ENCODE measurements around the gene PSAPL1. TPM values are rescaled to one million over a fixed set of nuclear protein-coding genes. Genes with fewer than 3 reads are reported as not detected.

Gene PSAPL1
- total RNA-seq, 4 donors from 2014 or later: not detected

DNA sequence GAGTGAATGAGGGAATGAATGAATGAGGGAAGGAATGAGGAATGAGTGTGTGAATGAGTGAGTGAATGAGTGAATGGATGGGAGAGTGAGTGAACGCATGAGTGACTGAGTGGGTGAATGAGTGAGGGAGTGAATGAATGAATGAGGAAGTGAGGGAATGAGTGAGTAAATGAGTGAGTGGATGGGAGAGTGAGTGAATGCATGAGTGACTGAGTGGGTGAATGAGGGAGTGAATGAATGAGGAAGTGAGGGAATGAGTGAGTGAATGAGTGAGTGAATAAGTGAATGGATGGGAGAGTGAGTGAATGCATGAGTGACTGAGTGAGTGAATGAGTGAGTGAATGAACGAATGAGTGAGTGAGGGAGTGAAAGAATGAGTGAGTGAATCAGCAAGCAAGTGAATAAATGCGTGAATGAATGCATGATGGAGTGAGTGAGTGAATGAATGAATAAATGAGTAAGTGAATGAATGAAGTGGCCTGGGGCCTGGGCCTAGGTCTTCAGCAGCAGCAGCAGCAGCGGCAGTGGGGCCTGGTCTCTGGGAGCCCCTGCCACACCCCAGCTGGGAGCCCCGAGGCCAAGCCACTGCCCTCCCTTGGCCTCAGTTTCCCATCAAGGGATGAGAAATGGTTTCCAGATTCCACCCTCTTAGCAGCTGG lies 16.2 kb upstream of the PSAPL1 start:
- 52 to 79% methylated on average over 4 to 5 of the region's 5 CpGs for WGBS, 2 donors (ENCODE audit: low coverage in 1 of 2)
- Histone ChIP-seq H3K4me1 (no peaks in the 10 kb centered on the region), H3K4me3 (no peak overlapping the region), H3K9me3 (no peaks in the 10 kb centered on the region), H3K27me3 (no peaks in the 10 kb centered on the region), H3K36me3 (no peaks in the 10 kb centered on the region), H3K27ac (no peak overlapping the region)
- TF ChIP-seq, protein P1, sequence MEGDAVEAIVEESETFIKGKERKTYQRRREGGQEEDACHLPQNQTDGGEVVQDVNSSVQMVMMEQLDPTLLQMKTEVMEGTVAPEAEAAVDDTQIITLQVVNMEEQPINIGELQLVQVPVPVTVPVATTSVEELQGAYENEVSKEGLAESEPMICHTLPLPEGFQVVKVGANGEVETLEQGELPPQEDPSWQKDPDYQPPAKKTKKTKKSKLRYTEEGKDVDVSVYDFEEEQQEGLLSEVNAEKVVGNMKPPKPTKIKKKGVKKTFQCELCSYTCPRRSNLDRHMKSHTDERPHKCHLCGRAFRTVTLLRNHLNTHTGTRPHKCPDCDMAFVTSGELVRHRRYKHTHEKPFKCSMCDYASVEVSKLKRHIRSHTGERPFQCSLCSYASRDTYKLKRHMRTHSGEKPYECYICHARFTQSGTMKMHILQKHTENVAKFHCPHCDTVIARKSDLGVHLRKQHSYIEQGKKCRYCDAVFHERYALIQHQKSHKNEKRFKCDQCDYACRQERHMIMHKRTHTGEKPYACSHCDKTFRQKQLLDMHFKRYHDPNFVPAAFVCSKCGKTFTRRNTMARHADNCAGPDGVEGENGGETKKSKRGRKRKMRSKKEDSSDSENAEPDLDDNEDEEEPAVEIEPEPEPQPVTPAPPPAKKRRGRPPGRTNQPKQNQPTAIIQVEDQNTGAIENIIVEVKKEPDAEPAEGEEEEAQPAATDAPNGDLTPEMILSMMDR (IDR thresholded peaks at IDR 0.05): no peak
- TF ChIP-seq EP300 (IDR thresholded peaks at IDR 0.05; ENCODE audit: low read depth) (no peak), POLR2AphosphoS5 (IDR thresholded peaks at IDR 0.05) (no peak), POLR2A (IDR thresholded peaks at IDR 0.05) (no peak)
- DNase-seq: no peak
- intact Hi-C loops (cut with DNase I; ENCODE audit: low total_unique reads): no loop called here
- in situ Hi-C loops (cut with MboI; ENCODE audit: low pct_ligation_motif_present in 1 of 4, low pct_unique_long_range_greater_than_20kb in 1 of 4, low sequenced_read_pairs in 3 of 4): no loop called here

DNA sequence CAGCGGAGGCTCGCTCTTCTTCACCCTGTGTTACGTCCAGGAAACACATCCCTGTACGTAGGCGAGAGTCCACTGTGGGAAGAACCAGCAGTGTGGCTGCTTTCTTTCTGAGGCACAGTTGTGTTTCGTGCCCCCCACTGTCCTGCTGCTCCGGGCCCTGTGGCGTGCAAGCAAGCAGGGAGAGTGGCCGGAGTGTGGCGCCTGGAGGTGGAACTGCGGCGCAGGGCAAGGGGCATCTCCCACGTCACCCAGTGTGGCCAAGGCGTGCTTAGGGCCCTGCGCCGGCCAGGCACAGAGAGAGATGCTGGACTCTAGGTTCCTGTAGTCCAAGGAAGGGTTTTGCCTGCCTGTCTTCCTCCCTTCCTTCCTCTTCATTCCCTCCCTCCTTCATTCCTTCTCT lies 13.3 kb upstream of the PSAPL1 start:
- Histone ChIP-seq H3K4me1 (no peaks in the 10 kb centered on the region), H3K36me3 (no peaks in the 10 kb centered on the region), H3K27ac (no peak overlapping the region), H3K4me3 (no peak overlapping the region), H3K9me3 (no peaks in the 10 kb centered on the region), H3K27me3 (no peaks in the 10 kb centered on the region)
- 65% methylated on average over 16 of the region's 16 CpGs; no CpG with 5 or more reads in 1 of the 2 donors for WGBS, 2 donors (ENCODE audit: low coverage in 1 of 2)
- DNase-seq: no peak
- in situ Hi-C loops (cut with MboI; ENCODE audit: low pct_ligation_motif_present in 1 of 4, low pct_unique_long_range_greater_than_20kb in 1 of 4, low sequenced_read_pairs in 3 of 4) (no loop called here), intact Hi-C loops (cut with DNase I; ENCODE audit: low total_unique reads) (no loop called here)
- no peak for TF ChIP-seq POLR2A (IDR thresholded peaks at IDR 0.05)
- no peak for TF ChIP-seq EP300 (IDR thresholded peaks at IDR 0.05; ENCODE audit: low read depth)
- TF ChIP-seq, protein P1 (IDR thresholded peaks at IDR 0.05): no peak
- no peak for TF ChIP-seq POLR2AphosphoS5 (IDR thresholded peaks at IDR 0.05)

DNA sequence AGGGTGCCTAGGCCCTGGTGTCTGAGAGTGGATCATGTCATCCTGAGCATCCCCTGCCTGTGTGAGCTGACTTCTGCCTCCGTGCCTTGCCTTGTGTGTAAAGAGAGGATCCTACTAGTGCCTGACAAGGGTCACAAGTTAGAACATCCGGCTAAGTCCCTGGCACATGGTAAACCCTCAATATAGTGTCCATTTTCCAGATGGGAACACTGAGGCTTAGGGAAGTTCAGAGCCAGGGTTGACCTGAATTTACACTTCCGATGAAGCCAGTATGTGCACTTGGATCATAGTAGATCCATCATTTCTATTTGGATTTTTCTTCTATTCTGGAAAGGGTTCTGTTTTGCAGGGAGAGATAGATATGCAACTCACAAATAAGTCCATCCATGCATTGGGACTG lies 12.5 kb upstream of the PSAPL1 start:
- intact Hi-C loops (cut with DNase I; ENCODE audit: low total_unique reads) (no loop called here), in situ Hi-C loops (cut with MboI; ENCODE audit: low pct_ligation_motif_present in 1 of 4, low pct_unique_long_range_greater_than_20kb in 1 of 4, low sequenced_read_pairs in 3 of 4) (no loop called here)
- no peaks in the 10 kb centered on the region for H3K36me3 ChIP-seq
- H3K9me3 ChIP-seq: no peaks in the 10 kb centered on the region
- H3K4me1 ChIP-seq: no peaks in the 10 kb centered on the region
- DNase-seq: no peak
- 84% methylated on average over 3 of the region's 3 CpGs; no CpG with 5 or more reads in 1 of the 2 donors for WGBS, 2 donors (ENCODE audit: low coverage in 1 of 2)
- H3K27ac ChIP-seq: no peak overlapping the region
- H3K4me3 ChIP-seq: no peak overlapping the region
- TF ChIP-seq POLR2A (IDR thresholded peaks at IDR 0.05) (no peak), EP300 (IDR thresholded peaks at IDR 0.05; ENCODE audit: low read depth) (no peak), POLR2AphosphoS5 (IDR thresholded peaks at IDR 0.05) (no peak)
- TF ChIP-seq, protein P1 (IDR thresholded peaks at IDR 0.05): no peak
- H3K27me3 ChIP-seq: no peaks in the 10 kb centered on the region

DNA sequence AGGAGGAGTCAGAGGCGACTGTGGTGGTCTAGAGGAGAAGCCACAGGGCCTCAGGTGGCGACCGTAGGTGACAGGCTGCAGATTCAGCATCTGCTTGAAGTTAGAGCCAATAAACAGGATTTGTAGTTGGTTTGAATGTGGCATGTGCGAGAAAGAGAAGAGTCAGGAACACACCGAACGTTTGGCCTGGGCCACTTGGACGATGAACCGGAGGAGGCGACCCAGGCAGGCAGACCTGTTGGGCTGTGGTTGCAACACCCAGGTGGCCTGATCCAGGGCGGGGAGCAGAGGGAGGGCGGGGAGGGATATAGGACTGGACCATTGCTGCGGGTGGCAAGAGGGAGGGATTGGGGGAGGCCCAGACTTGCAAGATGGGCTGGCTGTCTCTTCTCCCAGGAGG lies 10.0 kb upstream of the PSAPL1 start:
- in situ Hi-C loops (cut with MboI; ENCODE audit: low pct_ligation_motif_present in 1 of 4, low pct_unique_long_range_greater_than_20kb in 1 of 4, low sequenced_read_pairs in 3 of 4): no loop called here
- H3K27me3 ChIP-seq: no peaks in the 10 kb centered on the region
- H3K9me3 ChIP-seq: no peaks in the 10 kb centered on the region
- H3K4me1 ChIP-seq: no peaks in the 10 kb centered on the region
- intact Hi-C loops (cut with DNase I; ENCODE audit: low total_unique reads): no loop called here
- TF ChIP-seq, protein P1 (IDR thresholded peaks at IDR 0.05): no peak
- H3K27ac ChIP-seq: no peak overlapping the region
- H3K4me3 ChIP-seq: no peak overlapping the region
- DNase-seq: no peak
- H3K36me3 ChIP-seq: no peaks in the 10 kb centered on the region
- WGBS, 2 donors (ENCODE audit: low coverage in 1 of 2): 30 to 73% methylated on average over 6 to 12 of the region's 12 CpGs
